Ramos (cell line): ENCODE data around the gene CGB5.

Source experiments
- in situ Hi-C: fragments of 300-500 bp; cut with MboI; formaldehyde crosslinking; loops from one replicate; pipeline ENCODE4 v1.14.3; 2022; ENCODE audit warnings: low sequenced_read_pairs; ENCODE audit not compliant: unreplicated experiment

Gene CGB5

GRCh38 chr19:49085020-49085867 is 41.6 kb downstream of the CGB5 start, which contains the start of gene SNRNP70:
TSS of gene SNRNP70 (plus strand) at chr19:49085451. CDS start at chr19:49086415, 964 bp downstream.
- in situ Hi-C loops, result no loop called here

GRCh38 chr19:49085868-49086232 is 42.2 kb downstream of the CGB5 start:
- in situ Hi-C loops, result no loop called here

GRCh38 chr19:49086296-49086695 is 42.6 kb downstream of the CGB5 start:
- in situ Hi-C loops, result no loop called here

- in situ Hi-C loops, result loop anchor here (10.0 kb wide), 1 partner anchor 113 kb away; no protein-coding TSS in a partner anchor
Observed at GRCh38 chr19:49091391-49092038, 47.9 kb downstream of the CGB5 start.

GRCh38 chr19:49092686-49093085 is 49.0 kb downstream of the CGB5 start:
- in situ Hi-C loops, result loop anchor here (10.0 kb wide), 1 partner anchor 112 kb away; no protein-coding TSS in a partner anchor
